HEK293T (cell line): ENCODE measurements around the gene STRAP.

Experiments
- ARNT ChIP-seq: fragments of 450-650 bp; IDR thresholded peaks from 2 replicates; pipeline ENCODE4 v1.6.1; 2017; ENCODE audit warnings: mild to moderate bottlenecking
- BHLHE40 ChIP-seq: fragments of 450-650 bp; IDR thresholded peaks from 2 replicates; pipeline ENCODE4 v1.6.1; 2016; ENCODE audit warnings: mild to moderate bottlenecking, moderate library complexity, borderline replicate concordance
- CTBP1 ChIP-seq: fragments of 450-650 bp; IDR thresholded peaks from 2 replicates; pipeline ENCODE4 v1.6.1; 2016; ENCODE audit warnings: borderline replicate concordance
- FOXM1 ChIP-seq: fragments of 450-650 bp; IDR thresholded peaks from 2 replicates; pipeline ENCODE4 v1.6.1; 2017; ENCODE audit warnings: mild to moderate bottlenecking, borderline replicate concordance
- HDGF ChIP-seq: fragments of 450-650 bp; IDR thresholded peaks from 2 replicates; pipeline ENCODE4 v1.6.1; 2017; ENCODE audit warnings: antibody characterized with exemption, borderline replicate concordance
- L3MBTL2 ChIP-seq: fragments of 450-650 bp; conservative IDR thresholded peaks from 2 replicates; pipeline ENCODE4 v1.6.1; 2016; ENCODE audit warnings: mild to moderate bottlenecking
- NFRKB ChIP-seq: fragments of 450-650 bp; IDR thresholded peaks from 2 replicates; pipeline ENCODE4 v1.6.1; 2016; ENCODE audit warnings: mild to moderate bottlenecking, moderate library complexity
- TARDBP ChIP-seq: fragments of 450-650 bp; IDR thresholded peaks from 2 replicates; pipeline ENCODE4 v1.6.1; 2016

- TF ChIP-seq TARDBP (no peak), CTBP1 (no peak), ARNT (no peak), BHLHE40 (no peak), HDGF (no peak), NFRKB (no peak), FOXM1 (no peak), L3MBTL2 (no peak)
Measured at GRCh38 chr12:15899282-15899870, 17.2 kb downstream of the STRAP start.
